ENCODE data around the gene OR6M1. TPM values are rescaled to one million over a fixed set of nuclear protein-coding genes. Genes with fewer than 3 reads are reported as not detected.

OR6M1 gene
- total RNA-seq, 4 donors from 2014 or later, result not detected

- Histone ChIP-seq H3K4me3 (no peak overlapping the region), H3K4me1 (no peaks in the 10 kb centered on the region), H3K27ac (no peak overlapping the region), H3K36me3 (no peaks in the 10 kb centered on the region), H3K9me3 (peaks cover 0 to 18% (median 1%) of the 10 kb centered on the region in 4 donors), H3K27me3 (no peaks in the 10 kb centered on the region)
- DNase-seq (ENCODE audit: low spot score in 2 of 2), result no peak
- WGBS, 2 donors, result 63 to 87% methylated on average over 1 of the region's 1 CpG
- TF ChIP-seq CTCF (IDR thresholded peaks at IDR 0.05), result no peak
- TF ChIP-seq EP300 (IDR thresholded peaks at IDR 0.05), result no peak
- TF ChIP-seq POLR2A (IDR thresholded peaks at IDR 0.05), result no peak
Measured at GRCh38 chr11:123760894-123761293, 45.3 kb downstream of the OR6M1 start.

- Histone ChIP-seq H3K36me3 (no peaks in the 10 kb centered on the region), H3K4me1 (no peaks in the 10 kb centered on the region), H3K4me3 (no peak overlapping the region), H3K27ac (no peak overlapping the region), H3K9me3 (peaks cover 0 to 16% (median 1%) of the 10 kb centered on the region in 4 donors), H3K27me3 (no peaks in the 10 kb centered on the region)
- no peak for DNase-seq (ENCODE audit: low spot score in 2 of 2)
- 81 to 82% methylated on average over 3 of the region's 3 CpGs for WGBS, 2 donors
- TF ChIP-seq POLR2A (IDR thresholded peaks at IDR 0.05) (no peak), EP300 (IDR thresholded peaks at IDR 0.05) (no peak), CTCF (IDR thresholded peaks at IDR 0.05) (no peak)
Measured at GRCh38 chr11:123757976-123758375, 48.2 kb downstream of the OR6M1 start.

- 85 to 87% methylated on average over 3 of the region's 3 CpGs for WGBS, 2 donors
- no peak overlapping the region for H3K4me3 ChIP-seq
- no peaks in the 10 kb centered on the region for H3K36me3 ChIP-seq
- no peak overlapping the region for H3K27ac ChIP-seq
- H3K4me1 ChIP-seq, result no peaks in the 10 kb centered on the region
- TF ChIP-seq CTCF (IDR thresholded peaks at IDR 0.05), result no peak
- no peak for TF ChIP-seq POLR2A (IDR thresholded peaks at IDR 0.05)
- no peak for TF ChIP-seq EP300 (IDR thresholded peaks at IDR 0.05)
- H3K27me3 ChIP-seq, result no peaks in the 10 kb centered on the region
- DNase-seq (ENCODE audit: low spot score in 2 of 2), result no peak
- no peaks in the 10 kb centered on the region for H3K9me3 ChIP-seq
Measured at GRCh38 chr11:123755813-123756212, 50.3 kb downstream of the OR6M1 start.

Small RNA genes within 50 kb of the gene (small RNA-seq; reads per million reads assigned to genes)
- not detected for gene RNU1-21P

Other genes with a start within 250 kb of the OR6M1 start
- gene SCN3B, start 151.7 kb downstream of the OR6M1 start, total RNA-seq, result 1 to 10 TPM in 2 of 4 donors, under 1 TPM in 2; under 0.01 to 3.6 (median 1.3) TPM
- gene ZNF202, start 64.7 kb downstream of the OR6M1 start, total RNA-seq, result 10 to 100 TPM in 3 of 4 donors, 1 to 10 TPM in 1; 5.9 to 13.2 (median 10.6) TPM
- gene OR6X1, start 51.8 kb downstream of the OR6M1 start, total RNA-seq, result not detected
- gene TMEM225, start 79.3 kb upstream of the OR6M1 start, total RNA-seq, result not detected
- not detected for gene OR8D4, start 95.8 kb upstream of the OR6M1 start, total RNA-seq
- gene OR4D5, start 133.3 kb upstream of the OR6M1 start, total RNA-seq, result not detected
- gene OR6T1, start 137.5 kb upstream of the OR6M1 start, total RNA-seq, result not detected
- not detected for gene OR10S1, start 171.4 kb upstream of the OR6M1 start, total RNA-seq
- not detected for gene OR10G6, start 188.8 kb upstream of the OR6M1 start, total RNA-seq
- not detected for gene OR10G4, start 206.6 kb upstream of the OR6M1 start, total RNA-seq
- not detected for gene OR10G9, start 216.7 kb upstream of the OR6M1 start, total RNA-seq
- gene OR10G8, start 220.4 kb upstream of the OR6M1 start, total RNA-seq, result not detected
- not detected for gene OR10G7, start 235.0 kb upstream of the OR6M1 start, total RNA-seq

Measured in tibial nerve (tissue), 4 donors.